HG02943 (cell line): ENCODE results near the gene CCDC175.

Experiments
- ATAC-seq: cut with Tn5 transposase; IDR thresholded peaks from one replicate; pipeline ENCODE4 v1.9.1; 2021; ENCODE audit warnings: mild to moderate bottlenecking, low read depth, moderate library complexity; ENCODE audit not compliant: unreplicated experiment

Gene CCDC175

GRCh38 chr14:59576332-59577294, at the start of gene CCDC175:
TSS of gene CCDC175 (minus strand) at chr14:59576812. CDS start at chr14:59576775, 37 bp downstream.
- peak; percentile 95 for ATAC-seq

GRCh38 chr14:59622631-59623030, 46.0 kb upstream of the CCDC175 start:
- no peak for ATAC-seq

GRCh38 chr14:59619061-59619460, 42.4 kb upstream of the CCDC175 start:
- no peak for ATAC-seq

GRCh38 chr14:59601056-59601455, 24.4 kb upstream of the CCDC175 start:
- ATAC-seq = no peak

GRCh38 chr14:59600211-59600945, 23.8 kb upstream of the CCDC175 start:
- no peak for ATAC-seq

GRCh38 chr14:59595071-59595470, 18.5 kb upstream of the CCDC175 start:
- ATAC-seq = no peak

- ATAC-seq = no peak
These were observed 15.2 kb upstream of the CCDC175 start for GRCh38 chr14:59591641-59592370.

- ATAC-seq = no peak
These were observed 11.5 kb upstream of the CCDC175 start for GRCh38 chr14:59588101-59588500.

GRCh38 chr14:59585891-59586554, 9.4 kb upstream of the CCDC175 start:
- no peak for ATAC-seq

- ATAC-seq = no peak
These were observed 7.1 kb upstream of the CCDC175 start for GRCh38 chr14:59583755-59584154.

- no peak for ATAC-seq
These were observed 6.4 kb upstream of the CCDC175 start for GRCh38 chr14:59582845-59583509.

GRCh38 chr14:59582161-59582560, 5.5 kb upstream of the CCDC175 start:
- no peak for ATAC-seq

- ATAC-seq = no peak
These were observed 4.3 kb upstream of the CCDC175 start for GRCh38 chr14:59580911-59581310.

GRCh38 chr14:59570122-59570521, 6.5 kb downstream of the CCDC175 start:
- ATAC-seq = no peak

GRCh38 chr14:59566725-59567124, 9.9 kb downstream of the CCDC175 start:
- no peak for ATAC-seq

- no peak for ATAC-seq
These were observed 10.3 kb downstream of the CCDC175 start for GRCh38 chr14:59566296-59566695.

- no peak for ATAC-seq
These were observed 11.5 kb downstream of the CCDC175 start for GRCh38 chr14:59565087-59565486.

GRCh38 chr14:59564366-59564765, 12.2 kb downstream of the CCDC175 start:
- ATAC-seq = no peak

GRCh38 chr14:59547310-59547709, 29.3 kb downstream of the CCDC175 start:
- no peak for ATAC-seq

GRCh38 chr14:59543873-59544272, 32.7 kb downstream of the CCDC175 start:
- no peak for ATAC-seq
